ENCODE measurements around the gene CLEC4G.

CLEC4G gene

DNA sequence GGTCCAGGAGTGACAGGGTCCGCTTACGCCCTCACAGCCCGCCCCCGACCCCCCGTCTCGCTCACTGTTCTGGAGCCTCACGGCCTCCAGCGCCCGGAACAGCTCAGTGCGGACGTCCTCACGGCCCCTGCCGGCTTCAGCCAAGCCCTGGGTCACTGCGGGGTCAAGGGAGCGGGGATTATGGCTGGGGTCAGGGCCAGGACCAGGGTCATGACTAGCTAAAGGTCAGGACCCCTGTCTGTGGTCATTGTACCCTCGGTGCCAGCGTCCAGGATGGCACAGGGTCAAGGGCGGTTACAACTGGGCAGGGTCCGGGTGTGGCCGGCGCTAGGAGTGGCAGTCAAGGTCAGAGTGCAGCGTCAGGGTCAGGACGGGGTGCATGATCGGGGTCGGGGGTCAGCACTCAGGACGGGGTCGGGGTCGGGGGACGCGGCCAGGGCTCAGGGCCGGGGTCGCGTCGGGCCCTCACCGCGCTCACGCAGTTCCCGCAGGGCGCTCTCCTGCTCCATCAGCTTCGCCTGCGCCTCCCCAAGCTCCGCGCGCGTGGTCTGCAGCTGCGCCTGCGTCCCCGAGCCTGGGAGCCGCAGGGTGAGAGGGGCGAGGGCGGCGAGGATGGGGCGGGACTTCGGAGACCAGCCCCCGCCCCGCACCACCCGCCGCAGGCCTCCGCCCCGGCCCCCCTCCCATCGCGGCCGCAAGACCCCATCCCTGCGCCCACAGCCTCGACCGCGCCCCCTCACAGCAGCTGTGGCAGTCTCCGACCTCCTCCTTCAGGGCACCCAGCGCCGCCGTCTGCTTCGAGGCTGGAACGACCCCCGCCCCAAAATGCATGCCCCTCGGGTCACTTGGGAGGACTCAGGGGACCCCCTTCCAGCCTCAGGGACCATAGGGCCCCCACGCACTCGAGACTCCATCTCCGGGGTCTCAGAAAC, 1.4 kb downstream of the CLEC4G start:
- in situ Hi-C loops (cut with HindIII; ENCODE audit: low sequenced_read_pairs) = no loop called here

GRCh38 chr19:7729831-7730285, 2.1 kb downstream of the CLEC4G start:
- in situ Hi-C loops (cut with HindIII; ENCODE audit: low sequenced_read_pairs) = no loop called here

GRCh38 chr19:7729211-7729610, 2.7 kb downstream of the CLEC4G start:
- in situ Hi-C loops (cut with HindIII; ENCODE audit: low sequenced_read_pairs) = no loop called here

DNA sequence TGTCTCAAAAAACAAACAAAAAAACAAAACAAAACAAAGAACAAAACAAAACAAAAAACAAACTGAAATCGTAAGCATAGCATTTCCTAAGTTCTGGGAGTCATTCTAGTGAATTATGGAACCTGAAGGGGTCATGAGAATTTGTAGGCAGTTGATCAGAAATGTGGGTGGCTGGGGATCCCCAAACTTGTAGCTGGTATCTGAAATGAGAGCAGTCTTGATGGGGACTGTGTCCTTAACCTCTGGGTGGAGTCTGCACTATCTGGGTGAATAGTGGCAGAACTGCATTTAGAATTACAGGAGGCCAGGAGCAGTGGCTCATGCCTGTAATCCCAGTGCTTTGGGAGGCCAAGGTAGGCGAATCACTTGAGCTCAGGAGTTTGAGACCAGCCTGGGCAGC, 6.1 kb downstream of the CLEC4G start:
- in situ Hi-C loops (cut with HindIII; ENCODE audit: low sequenced_read_pairs) = no loop called here

- in situ Hi-C loops (cut with HindIII; ENCODE audit: low sequenced_read_pairs) = no loop called here
Measured at GRCh38 chr19:7722231-7722651, 9.7 kb downstream of the CLEC4G start.

DNA sequence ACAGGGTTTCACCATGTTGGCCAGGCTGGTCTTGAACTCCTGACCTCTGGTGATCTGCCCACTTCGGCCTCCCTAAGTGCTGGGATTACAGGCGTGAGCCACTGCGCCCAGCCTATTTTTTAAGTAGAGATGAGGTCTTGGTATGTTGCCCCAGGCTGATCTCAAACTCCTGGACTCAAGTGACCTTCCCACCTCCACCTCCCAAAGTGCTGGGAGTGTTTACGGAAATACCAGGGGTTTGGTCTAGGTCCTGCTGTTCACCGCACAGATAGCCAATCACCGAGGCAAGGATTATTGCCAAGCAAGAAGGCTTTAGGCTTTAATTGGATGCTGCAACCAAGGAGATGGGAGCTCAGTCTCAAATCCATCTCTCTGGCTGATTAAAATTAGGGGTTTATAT, 11.6 kb downstream of the CLEC4G start:
- in situ Hi-C loops (cut with HindIII; ENCODE audit: low sequenced_read_pairs) = no loop called here

GRCh38 chr19:7718668-7719067, 13.2 kb downstream of the CLEC4G start:
- in situ Hi-C loops (cut with HindIII; ENCODE audit: low sequenced_read_pairs) = no loop called here

- in situ Hi-C loops (cut with HindIII; ENCODE audit: low sequenced_read_pairs) = no loop called here
Measured at GRCh38 chr19:7716762-7717161, 15.1 kb downstream of the CLEC4G start.

- in situ Hi-C loops (cut with HindIII; ENCODE audit: low sequenced_read_pairs) = no loop called here
Measured at GRCh38 chr19:7715671-7716070, 16.2 kb downstream of the CLEC4G start.

DNA sequence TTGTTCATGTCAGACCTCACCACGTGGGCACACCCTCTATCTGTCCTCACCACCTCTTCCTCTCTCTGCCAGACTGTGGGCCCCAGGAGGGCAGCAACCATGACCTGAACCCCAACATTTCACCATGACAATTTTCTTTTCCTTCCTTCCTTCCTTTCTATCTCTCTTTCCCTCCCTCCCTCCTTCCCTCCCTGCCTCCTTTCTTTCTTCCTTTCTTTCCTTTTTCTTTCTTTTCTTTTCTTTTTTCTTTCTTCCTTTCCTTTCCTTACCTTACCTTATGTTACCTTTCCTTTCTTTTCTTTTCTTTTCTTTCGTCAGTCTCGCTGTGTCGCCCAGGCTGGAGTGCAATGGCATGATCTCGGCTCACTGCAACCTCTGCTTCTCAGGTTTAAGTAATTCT, 21.3 kb downstream of the CLEC4G start:
- in situ Hi-C loops (cut with HindIII; ENCODE audit: low sequenced_read_pairs) = no loop called here

GRCh38 chr19:7709932-7710460, 21.9 kb downstream of the CLEC4G start:
- in situ Hi-C loops (cut with HindIII; ENCODE audit: low sequenced_read_pairs) = no loop called here

DNA sequence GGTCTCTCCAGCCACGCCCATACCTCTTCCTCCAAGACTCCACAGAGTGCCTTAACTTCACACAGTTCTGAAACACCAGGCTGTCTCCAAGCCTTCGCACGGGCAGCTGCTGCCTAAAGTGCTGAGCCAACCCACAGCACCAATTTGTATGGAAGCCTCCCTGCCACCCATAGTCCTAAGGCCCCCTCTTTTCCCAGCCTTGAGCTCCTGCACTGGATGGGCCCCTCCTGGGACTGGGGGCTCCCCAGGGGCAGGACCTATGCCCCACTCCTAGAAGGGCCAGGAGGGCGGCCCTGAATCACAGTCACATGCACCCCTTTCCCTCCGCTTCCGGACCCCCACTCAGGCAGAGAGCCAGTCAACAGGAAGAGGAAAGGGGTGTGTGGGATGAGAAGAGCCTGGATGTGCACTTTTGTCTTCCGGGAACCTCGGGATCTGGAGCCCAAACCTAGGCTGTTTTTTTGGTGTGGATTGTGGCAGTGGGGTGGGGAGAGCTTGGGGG, 24.9 kb downstream of the CLEC4G start:
- in situ Hi-C loops (cut with HindIII; ENCODE audit: low sequenced_read_pairs) = no loop called here

DNA sequence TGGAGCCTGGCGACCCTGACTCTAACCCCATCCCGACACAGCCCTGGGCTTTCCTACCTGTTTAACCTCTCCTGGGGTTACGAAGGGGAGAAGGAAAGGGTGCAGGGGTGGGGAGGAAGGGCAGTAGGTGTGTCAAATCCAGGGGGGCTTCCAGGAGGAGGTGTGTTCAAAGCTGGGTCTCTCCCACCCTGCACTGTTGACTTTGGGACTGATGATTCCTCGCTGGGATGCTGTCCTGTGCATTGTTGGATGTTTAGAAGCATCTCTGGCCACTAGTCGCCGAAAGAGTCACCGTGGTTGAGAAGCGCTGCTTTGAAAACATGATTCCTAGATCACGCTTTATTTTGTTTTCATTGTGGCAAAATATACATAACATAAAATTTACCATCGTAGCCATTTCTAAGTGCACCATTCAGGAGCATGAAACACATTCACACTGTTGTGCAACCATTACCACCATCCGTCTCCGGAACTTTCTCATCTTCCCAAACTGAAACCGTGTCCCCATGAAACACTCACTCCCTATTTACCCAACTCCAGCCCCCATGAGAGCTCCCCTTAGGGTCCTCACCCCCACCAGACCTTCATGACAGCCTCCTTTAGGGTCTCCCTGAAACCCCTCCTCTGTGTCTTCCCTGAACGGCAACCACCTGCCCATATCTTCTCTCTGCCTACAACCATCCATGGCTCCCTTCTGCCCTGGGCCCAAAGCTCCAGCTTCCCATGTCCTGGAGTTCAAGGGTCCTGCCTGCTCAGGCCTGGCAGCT, 25.5 kb downstream of the CLEC4G start:
- in situ Hi-C loops (cut with HindIII; ENCODE audit: low sequenced_read_pairs) = no loop called here

DNA sequence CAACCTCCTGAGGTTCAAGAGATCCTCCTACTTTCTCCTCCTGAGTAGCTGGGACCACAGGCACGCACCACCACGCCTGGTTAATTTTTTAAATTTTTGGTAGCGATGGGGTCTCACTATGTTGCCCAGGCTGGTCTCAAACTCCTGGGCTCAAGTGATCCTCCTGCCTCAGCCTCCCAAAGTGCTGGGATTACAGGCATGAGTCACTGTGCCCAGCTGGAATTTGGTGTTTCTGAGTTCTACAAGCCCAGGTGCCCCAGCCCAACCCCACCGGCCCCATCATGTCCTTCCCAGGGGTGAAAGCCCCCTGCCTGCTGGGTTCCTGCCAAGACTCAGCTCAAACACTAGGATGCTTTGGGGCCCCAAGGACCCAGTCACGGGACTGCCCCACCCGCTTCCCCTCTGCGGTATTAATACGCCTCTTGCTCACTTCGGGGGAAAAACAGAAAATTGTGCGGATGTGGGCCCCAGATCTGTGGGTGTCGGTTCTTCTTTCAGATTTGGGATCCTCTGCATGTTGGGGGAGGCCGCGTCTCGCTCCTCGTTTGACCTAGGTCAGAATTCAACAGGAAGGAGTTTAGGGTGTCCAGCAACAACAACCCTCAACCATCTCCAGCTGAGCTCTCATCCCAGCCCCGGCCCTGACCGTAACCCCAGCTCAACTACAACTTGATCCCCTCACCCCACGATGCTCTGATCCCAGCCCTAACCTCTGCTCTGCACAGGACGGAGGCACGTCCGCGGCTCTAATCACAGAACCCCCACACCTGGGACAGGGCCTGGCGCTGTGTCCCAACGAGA, 26.3 kb downstream of the CLEC4G start:
- in situ Hi-C loops (cut with HindIII; ENCODE audit: low sequenced_read_pairs) = no loop called here

DNA sequence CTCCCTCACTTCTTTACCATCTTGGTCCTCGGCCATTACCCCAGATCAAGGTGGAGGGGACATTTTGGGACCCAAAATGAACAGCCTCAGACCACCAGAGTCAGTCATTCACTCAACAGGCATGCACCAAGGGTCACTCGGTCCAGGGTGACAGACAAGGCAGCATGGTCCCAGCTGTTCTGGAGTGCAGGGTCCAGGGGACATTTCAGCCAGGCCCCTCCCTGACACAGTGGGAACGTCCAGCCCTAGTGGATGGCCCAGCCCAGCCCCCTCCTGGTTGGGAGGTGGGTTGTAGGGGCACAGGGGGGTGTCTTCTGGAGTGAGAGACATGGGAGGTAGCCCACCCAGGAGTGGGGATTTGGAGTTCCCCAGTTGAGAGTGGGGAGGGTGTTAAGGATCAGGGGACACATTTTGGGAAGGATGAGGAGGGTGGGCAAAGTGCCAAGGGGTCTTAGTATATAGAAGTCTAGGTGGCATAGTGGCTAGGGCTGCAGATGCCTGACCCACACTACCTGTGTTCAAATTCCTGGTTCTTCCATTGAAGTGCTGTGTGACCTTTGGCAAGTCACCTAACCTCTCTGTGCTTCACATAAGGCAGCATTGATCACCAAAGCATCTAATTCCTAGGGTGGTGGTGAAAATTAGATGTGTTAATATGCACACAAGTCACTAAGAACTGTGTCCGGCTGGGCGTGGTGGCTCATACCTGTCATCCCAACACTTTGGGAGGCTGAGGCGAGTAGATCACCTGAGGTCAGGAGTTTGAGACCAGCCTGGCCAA, 27.4 kb downstream of the CLEC4G start:
- in situ Hi-C loops (cut with HindIII; ENCODE audit: low sequenced_read_pairs) = no loop called here

GRCh38 chr19:7703332-7703731, 28.6 kb downstream of the CLEC4G start:
- in situ Hi-C loops (cut with HindIII; ENCODE audit: low sequenced_read_pairs) = no loop called here

GRCh38 chr19:7701654-7702457, 30.1 kb downstream of the CLEC4G start, which contains the start of gene FCER2:
Gene FCER2 (minus strand): TSS chr19:7702131. CDS start chr19:7699760, 2,371 bp downstream.
- in situ Hi-C loops (cut with HindIII; ENCODE audit: low sequenced_read_pairs) = no loop called here

DNA sequence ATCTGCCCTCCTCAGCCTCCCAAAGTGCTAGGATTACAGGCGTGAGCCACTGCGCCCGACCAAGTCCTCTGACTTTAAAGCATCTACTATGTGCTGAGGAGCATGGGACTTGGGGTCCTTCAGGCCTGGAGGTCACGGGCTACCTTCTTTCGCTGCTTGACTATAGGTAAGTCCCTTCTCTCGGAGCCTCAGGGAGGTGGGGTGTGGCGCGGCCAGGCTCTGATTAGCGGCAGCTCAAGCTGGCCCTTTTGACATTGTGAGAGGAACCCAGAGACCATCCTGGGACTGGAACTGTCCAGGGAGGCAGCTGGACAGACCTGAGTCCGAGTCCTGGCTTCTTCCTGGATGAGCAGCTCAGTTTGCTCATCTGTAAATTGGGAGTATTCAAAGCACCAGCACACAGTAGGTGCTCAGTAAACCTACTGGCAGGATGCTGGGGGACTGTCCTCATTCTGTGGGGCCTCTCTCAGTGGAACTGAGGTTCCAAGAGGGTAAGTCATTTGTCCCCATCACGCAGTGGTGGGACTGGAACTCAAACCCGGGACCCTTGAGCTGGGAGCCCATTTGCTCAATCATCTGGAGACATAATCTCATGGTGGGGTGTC, 30.8 kb downstream of the CLEC4G start:
- in situ Hi-C loops (cut with HindIII; ENCODE audit: low sequenced_read_pairs) = no loop called here
